ENCODE results near the gene PAM16. TPM values are rescaled to one million over a fixed set of nuclear protein-coding genes. Genes with fewer than 3 reads are reported as not detected.
"Not testable (repeated sequence)": the region's sequence is repeated elsewhere in the genome, so short reads cannot be mapped to it uniquely, and the experiment has no call there.

PAM16 gene
- total RNA-seq, 4 donors from 2014 or later: 26.5 to 40.5 (median 29.2) TPM

GRCh38 chr16:4334724-4335495 lies 16.2 kb downstream of the PAM16 start:
- Histone ChIP-seq H3K27me3 (peaks cover 5% of the 10 kb centered on the region), H3K27ac (no peak overlapping the region), H3K4me1 (peaks cover 0 to 10% (median 0%) of the 10 kb centered on the region in 4 donors), H3K4me3 (no peak overlapping the region), H3K36me3 (no peaks in the 10 kb centered on the region), H3K9me3 (no peaks in the 10 kb centered on the region)
- DNase-seq: no peak
- intact Hi-C loops (cut with DNase I; ENCODE audit: low total_unique reads): loop anchor here (10.0 kb wide), 1 partner anchor 130 kb away; no protein-coding TSS in a partner anchor
- TF ChIP-seq POLR2A (IDR thresholded peaks at IDR 0.05) (no peak), POLR2AphosphoS5 (IDR thresholded peaks at IDR 0.05) (no peak), EP300 (IDR thresholded peaks at IDR 0.05; ENCODE audit: low read depth) (no peak)
- TF ChIP-seq, protein P1, sequence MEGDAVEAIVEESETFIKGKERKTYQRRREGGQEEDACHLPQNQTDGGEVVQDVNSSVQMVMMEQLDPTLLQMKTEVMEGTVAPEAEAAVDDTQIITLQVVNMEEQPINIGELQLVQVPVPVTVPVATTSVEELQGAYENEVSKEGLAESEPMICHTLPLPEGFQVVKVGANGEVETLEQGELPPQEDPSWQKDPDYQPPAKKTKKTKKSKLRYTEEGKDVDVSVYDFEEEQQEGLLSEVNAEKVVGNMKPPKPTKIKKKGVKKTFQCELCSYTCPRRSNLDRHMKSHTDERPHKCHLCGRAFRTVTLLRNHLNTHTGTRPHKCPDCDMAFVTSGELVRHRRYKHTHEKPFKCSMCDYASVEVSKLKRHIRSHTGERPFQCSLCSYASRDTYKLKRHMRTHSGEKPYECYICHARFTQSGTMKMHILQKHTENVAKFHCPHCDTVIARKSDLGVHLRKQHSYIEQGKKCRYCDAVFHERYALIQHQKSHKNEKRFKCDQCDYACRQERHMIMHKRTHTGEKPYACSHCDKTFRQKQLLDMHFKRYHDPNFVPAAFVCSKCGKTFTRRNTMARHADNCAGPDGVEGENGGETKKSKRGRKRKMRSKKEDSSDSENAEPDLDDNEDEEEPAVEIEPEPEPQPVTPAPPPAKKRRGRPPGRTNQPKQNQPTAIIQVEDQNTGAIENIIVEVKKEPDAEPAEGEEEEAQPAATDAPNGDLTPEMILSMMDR (IDR thresholded peaks at IDR 0.05): no peak
- 82% methylated on average over 32 of the region's 32 CpGs; no CpG with 5 or more reads in 1 of the 2 donors for WGBS, 2 donors (ENCODE audit: low coverage in 1 of 2)
- in situ Hi-C loops (cut with MboI; ENCODE audit: low pct_ligation_motif_present in 1 of 4, low pct_unique_long_range_greater_than_20kb in 1 of 4, low sequenced_read_pairs in 3 of 4): loop anchor here in 2 of 4 donors (5.0 to 25.0 kb wide), 3 partner anchors 43 to 148 kb away; no protein-coding TSS in a partner anchor

DNA sequence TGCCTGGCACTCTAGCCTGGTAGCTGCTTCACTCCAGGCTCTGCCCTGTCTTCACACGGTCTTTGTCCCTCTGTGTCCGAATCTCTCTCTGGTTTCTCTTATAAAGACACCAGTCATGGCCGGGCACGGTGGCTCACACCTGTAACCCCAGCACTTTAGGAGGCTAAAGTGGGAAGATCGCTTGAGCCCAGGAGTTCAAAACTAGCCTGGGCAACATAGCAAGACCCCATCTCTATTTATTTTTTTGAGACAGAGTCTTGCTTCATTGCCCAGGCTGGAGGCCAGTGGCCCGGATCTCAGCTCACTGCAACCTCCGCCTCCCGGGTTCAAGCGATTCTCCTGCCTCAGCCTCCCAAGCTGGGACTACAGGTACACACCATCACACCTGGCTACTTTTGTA lies 17.4 kb downstream of the PAM16 start:
- not testable (repeated sequence) for H3K36me3 ChIP-seq, DNase-seq, H3K27me3 ChIP-seq, H3K9me3 ChIP-seq, H3K4me3 ChIP-seq, H3K27ac ChIP-seq
- peaks cover under 1 to 18% (median 7%) of the 10 kb centered on the region in 4 donors for H3K4me1 ChIP-seq
- 80% methylated on average over 9 of the region's 9 CpGs; no CpG with 5 or more reads in 1 of the 2 donors for WGBS, 2 donors (ENCODE audit: low coverage in 1 of 2)
- in situ Hi-C loops (cut with MboI; ENCODE audit: low pct_ligation_motif_present in 1 of 4, low pct_unique_long_range_greater_than_20kb in 1 of 4, low sequenced_read_pairs in 3 of 4): loop anchor here in 2 of 4 donors (5.0 to 25.0 kb wide), 3 partner anchors 41 to 146 kb away; no protein-coding TSS in a partner anchor
- intact Hi-C loops (cut with DNase I; ENCODE audit: low total_unique reads): loop anchor here (10.0 kb wide), 1 partner anchor 129 kb away; no protein-coding TSS in a partner anchor

GRCh38 chr16:4333308-4333638 lies 17.8 kb downstream of the PAM16 start:
- no peaks in the 10 kb centered on the region for H3K36me3 ChIP-seq
- 58% methylated on average over 9 of the region's 9 CpGs; no CpG with 5 or more reads in 1 of the 2 donors for WGBS, 2 donors (ENCODE audit: low coverage in 1 of 2)
- no peak for TF ChIP-seq POLR2A (IDR thresholded peaks at IDR 0.05)
- no peak for TF ChIP-seq POLR2AphosphoS5 (IDR thresholded peaks at IDR 0.05)
- TF ChIP-seq, protein P1 (IDR thresholded peaks at IDR 0.05): no peak
- TF ChIP-seq EP300 (IDR thresholded peaks at IDR 0.05; ENCODE audit: low read depth): no peak
- in situ Hi-C loops (cut with MboI; ENCODE audit: low pct_ligation_motif_present in 1 of 4, low pct_unique_long_range_greater_than_20kb in 1 of 4, low sequenced_read_pairs in 3 of 4) (loop anchor here in 2 of 4 donors (5.0 to 25.0 kb wide), 3 partner anchors 41 to 146 kb away; no protein-coding TSS in a partner anchor), intact Hi-C loops (cut with DNase I; ENCODE audit: low total_unique reads) (loop anchor here (10.0 kb wide), 1 partner anchor 128 kb away; no protein-coding TSS in a partner anchor)
- H3K4me1 ChIP-seq: peaks cover 5 to 22% (median 11%) of the 10 kb centered on the region in 4 donors
- peaks cover 9% of the 10 kb centered on the region for H3K27me3 ChIP-seq
- DNase-seq: no peak
- no peaks in the 10 kb centered on the region for H3K9me3 ChIP-seq
- no peak overlapping the region for H3K4me3 ChIP-seq
- no peak overlapping the region for H3K27ac ChIP-seq

- DNase-seq: no peak
- WGBS, 2 donors (ENCODE audit: low coverage in 1 of 2): 61% methylated on average over 19 of the region's 19 CpGs; no CpG with 5 or more reads in 1 of the 2 donors
- TF ChIP-seq, protein P1 (IDR thresholded peaks at IDR 0.05): no peak
- no peak for TF ChIP-seq POLR2AphosphoS5 (IDR thresholded peaks at IDR 0.05)
- no peak for TF ChIP-seq POLR2A (IDR thresholded peaks at IDR 0.05)
- TF ChIP-seq EP300 (IDR thresholded peaks at IDR 0.05; ENCODE audit: low read depth): no peak
- Histone ChIP-seq H3K9me3 (no peaks in the 10 kb centered on the region), H3K4me1 (peaks cover 5 to 28% (median 16%) of the 10 kb centered on the region in 4 donors), H3K4me3 (no peak overlapping the region), H3K27ac (no peak overlapping the region), H3K36me3 (no peaks in the 10 kb centered on the region), H3K27me3 (peaks cover 14% of the 10 kb centered on the region)
- in situ Hi-C loops (cut with MboI; ENCODE audit: low pct_ligation_motif_present in 1 of 4, low pct_unique_long_range_greater_than_20kb in 1 of 4, low sequenced_read_pairs in 3 of 4): loop anchor here in 2 of 4 donors (5.0 to 25.0 kb wide), 3 partner anchors 40 to 145 kb away; no protein-coding TSS in a partner anchor
- intact Hi-C loops (cut with DNase I; ENCODE audit: low total_unique reads): loop anchor here (10.0 kb wide), 1 partner anchor 128 kb away; no protein-coding TSS in a partner anchor
Measured at GRCh38 chr16:4332623-4333307, 18.4 kb downstream of the PAM16 start.
